ENCODE data around the gene TP63.

TP63 gene

DNA sequence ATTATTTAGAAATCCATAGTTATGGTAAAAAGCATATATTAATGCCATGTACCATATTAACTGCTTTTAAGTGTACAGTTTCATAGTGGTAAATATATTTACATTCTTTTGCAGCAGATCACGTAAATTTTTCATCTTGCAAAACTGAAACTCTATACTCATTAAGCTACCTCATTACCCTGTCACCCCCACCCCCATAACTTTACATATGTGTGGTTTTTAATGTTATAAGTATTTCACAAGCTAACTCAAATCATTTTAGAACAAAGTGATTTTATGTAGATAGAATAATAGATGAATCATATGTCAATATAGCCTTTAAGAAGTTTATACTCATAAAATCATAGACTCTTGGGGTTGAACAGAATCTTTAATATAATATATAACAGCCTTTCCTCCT is 7.1 kb upstream of the TP63 start:
- H3K9ac ChIP-seq (ENCODE audit: low read length in 5 of 5): no peak overlapping the region
- peaks cover 0 to 3% (median 0%) of the 10 kb centered on the region in 5 donors for H3K4me1 ChIP-seq (ENCODE audit: control insufficient read depth in 5 of 5, insufficient read depth in 5 of 5, low read length in 5 of 5)
- no peaks in the 10 kb centered on the region for H3K9me3 ChIP-seq (ENCODE audit: control insufficient read depth in 5 of 5, low read length in 5 of 5)
- no peaks in the 10 kb centered on the region for H3K36me3 ChIP-seq (ENCODE audit: control insufficient read depth in 5 of 5, insufficient read depth in 5 of 5, low read length in 5 of 5)
- H3K27ac ChIP-seq (ENCODE audit: low read depth, low read length): no peak overlapping the region
- H3K4me3 ChIP-seq (ENCODE audit: low read depth in 1 of 5, low read length in 5 of 5): no peak overlapping the region
- no peaks in the 10 kb centered on the region for H3K27me3 ChIP-seq (ENCODE audit: control insufficient read depth in 5 of 5, insufficient read depth in 4 of 5, low read length in 5 of 5)

DNA sequence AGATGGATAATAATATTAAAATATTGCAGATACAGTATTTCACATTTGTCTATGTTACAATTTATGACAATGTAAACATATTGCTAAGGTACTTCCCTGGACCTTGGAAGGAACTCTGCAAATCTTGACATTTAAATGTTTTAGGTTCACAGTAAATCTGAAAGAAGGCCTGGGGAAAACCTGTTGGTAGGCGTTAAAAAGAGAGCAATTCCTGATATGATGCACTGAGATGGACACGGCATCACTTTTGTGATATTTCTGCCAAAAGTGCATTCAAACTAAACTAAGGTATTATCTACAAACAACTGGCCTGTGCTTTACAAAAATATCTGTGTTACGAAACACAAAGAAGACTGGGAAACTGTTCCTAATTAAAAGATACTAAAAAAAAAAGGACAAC is 6.1 kb upstream of the TP63 start:
- H3K9ac ChIP-seq (ENCODE audit: low read length in 5 of 5): no peak overlapping the region
- no peaks in the 10 kb centered on the region for H3K36me3 ChIP-seq (ENCODE audit: control insufficient read depth in 5 of 5, insufficient read depth in 5 of 5, low read length in 5 of 5)
- peaks cover 0 to 10% (median 7%) of the 10 kb centered on the region in 5 donors for H3K4me1 ChIP-seq (ENCODE audit: control insufficient read depth in 5 of 5, insufficient read depth in 5 of 5, low read length in 5 of 5)

DNA sequence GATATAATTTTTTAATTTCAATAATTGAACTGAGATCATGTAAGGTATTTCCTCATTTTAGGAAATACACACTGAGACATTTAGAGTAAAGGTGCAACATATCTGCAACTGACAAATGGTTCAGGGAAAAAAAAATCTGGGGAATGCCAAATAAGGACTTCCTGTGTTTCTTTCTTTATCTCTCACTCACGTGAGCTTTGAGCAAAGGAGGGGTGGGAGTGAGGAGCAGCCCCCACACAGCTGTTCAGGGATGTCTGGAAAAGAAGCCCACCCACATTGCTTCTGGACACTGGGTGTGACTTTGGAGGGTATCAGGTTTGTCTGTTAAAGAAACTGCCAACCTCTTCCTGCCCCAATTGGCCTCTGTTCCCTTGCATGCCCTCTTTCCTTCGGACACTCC is 5.6 kb upstream of the TP63 start:
- Histone ChIP-seq H3K36me3 (ENCODE audit: control insufficient read depth in 5 of 5, insufficient read depth in 5 of 5, low read length in 5 of 5) (no peaks in the 10 kb centered on the region), H3K27ac (ENCODE audit: low read depth, low read length) (no peak overlapping the region), H3K9ac (ENCODE audit: low read length in 5 of 5) (no peak overlapping the region), H3K9me3 (ENCODE audit: control insufficient read depth in 5 of 5, low read length in 5 of 5) (no peaks in the 10 kb centered on the region), H3K27me3 (ENCODE audit: control insufficient read depth in 5 of 5, insufficient read depth in 4 of 5, low read length in 5 of 5) (no peaks in the 10 kb centered on the region), H3K4me3 (ENCODE audit: low read depth in 1 of 5, low read length in 5 of 5) (no peak overlapping the region), H3K4me1 (ENCODE audit: control insufficient read depth in 5 of 5, insufficient read depth in 5 of 5, low read length in 5 of 5) (peaks cover 0 to 14% (median 8%) of the 10 kb centered on the region in 5 donors)

More for the DNA sequence above, 6.1 kb upstream of the TP63 start:
- no peaks in the 10 kb centered on the region for H3K9me3 ChIP-seq (ENCODE audit: control insufficient read depth in 5 of 5, low read length in 5 of 5)
- no peak overlapping the region for H3K4me3 ChIP-seq (ENCODE audit: low read depth in 1 of 5, low read length in 5 of 5)
- no peak overlapping the region for H3K27ac ChIP-seq (ENCODE audit: low read depth, low read length)
- no peaks in the 10 kb centered on the region for H3K27me3 ChIP-seq (ENCODE audit: control insufficient read depth in 5 of 5, insufficient read depth in 4 of 5, low read length in 5 of 5)

DNA sequence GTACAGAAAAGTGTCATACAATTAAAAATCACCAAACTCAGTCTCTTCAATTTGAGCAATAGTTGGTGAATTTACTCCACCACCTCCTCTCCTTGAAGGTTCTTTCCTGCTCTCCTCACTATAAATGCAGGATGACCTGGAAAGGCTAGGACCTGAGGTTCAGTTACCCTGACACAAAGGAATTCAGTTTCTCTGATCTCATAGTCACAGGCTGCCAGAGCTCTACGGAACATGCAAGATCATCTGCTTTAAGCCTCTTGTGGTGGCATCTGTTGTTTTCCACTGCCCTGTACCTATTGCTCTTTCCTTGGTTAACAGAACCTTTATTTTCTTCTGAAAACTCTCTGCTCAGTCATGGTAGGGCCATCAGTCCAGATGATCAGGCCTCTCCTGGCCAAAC is 4.9 kb upstream of the TP63 start:
- no peaks in the 10 kb centered on the region for H3K9me3 ChIP-seq (ENCODE audit: control insufficient read depth in 5 of 5, low read length in 5 of 5)
- no peak overlapping the region for H3K27ac ChIP-seq (ENCODE audit: low read depth, low read length)
- H3K4me1 ChIP-seq (ENCODE audit: control insufficient read depth in 5 of 5, insufficient read depth in 5 of 5, low read length in 5 of 5): peaks cover 0 to 14% (median 8%) of the 10 kb centered on the region in 5 donors
- no peaks in the 10 kb centered on the region for H3K27me3 ChIP-seq (ENCODE audit: control insufficient read depth in 5 of 5, insufficient read depth in 4 of 5, low read length in 5 of 5)
- no peak overlapping the region for H3K4me3 ChIP-seq (ENCODE audit: low read depth in 1 of 5, low read length in 5 of 5)
- no peaks in the 10 kb centered on the region for H3K36me3 ChIP-seq (ENCODE audit: control insufficient read depth in 5 of 5, insufficient read depth in 5 of 5, low read length in 5 of 5)
- H3K9ac ChIP-seq (ENCODE audit: low read length in 5 of 5): no peak overlapping the region

DNA sequence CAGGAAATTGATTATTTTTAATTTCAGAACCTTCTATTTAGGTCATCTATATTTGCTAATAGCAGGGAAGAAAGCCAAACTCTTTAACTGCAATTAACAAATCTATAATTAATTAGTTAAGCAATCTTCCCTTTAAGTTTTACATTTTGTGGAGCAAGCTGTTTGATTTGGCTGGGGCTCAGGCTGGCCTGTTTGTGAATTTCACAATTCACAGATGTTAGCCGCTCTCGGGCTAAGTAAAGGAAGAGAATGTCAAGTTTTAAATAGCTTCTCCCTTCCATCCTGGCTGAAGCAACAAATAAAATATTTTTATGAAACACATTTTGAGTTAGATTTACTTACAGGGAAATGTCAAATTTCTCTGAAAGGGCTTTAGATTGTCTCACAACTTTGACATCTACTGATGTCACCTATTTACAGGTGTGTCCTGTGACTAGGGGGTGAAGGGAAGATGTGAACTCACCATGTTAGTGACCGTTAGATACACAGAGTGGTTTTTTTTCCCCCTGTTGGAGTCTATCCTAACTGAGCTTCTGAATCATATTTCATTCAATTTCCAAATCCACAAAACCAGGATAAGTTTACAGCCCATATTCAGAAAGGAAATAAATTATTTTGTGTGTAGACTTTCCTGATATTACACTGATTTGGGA is 1.3 kb upstream of the TP63 start:
- Histone ChIP-seq H3K9me3 (ENCODE audit: control insufficient read depth in 5 of 5, low read length in 5 of 5) (no peaks in the 10 kb centered on the region), H3K27ac (ENCODE audit: low read depth, low read length) (no peak overlapping the region), H3K4me3 (ENCODE audit: low read depth in 1 of 5, low read length in 5 of 5) (no peak overlapping the region), H3K9ac (ENCODE audit: low read length in 5 of 5) (peak overlapping the region in 2 of 5 donors; percentile 30 to 47), H3K36me3 (ENCODE audit: control insufficient read depth in 5 of 5, insufficient read depth in 5 of 5, low read length in 5 of 5) (no peaks in the 10 kb centered on the region), H3K4me1 (ENCODE audit: control insufficient read depth in 5 of 5, insufficient read depth in 5 of 5, low read length in 5 of 5) (peaks cover 0 to 11% (median 8%) of the 10 kb centered on the region in 5 donors), H3K27me3 (ENCODE audit: control insufficient read depth in 5 of 5, insufficient read depth in 4 of 5, low read length in 5 of 5) (no peaks in the 10 kb centered on the region)

DNA sequence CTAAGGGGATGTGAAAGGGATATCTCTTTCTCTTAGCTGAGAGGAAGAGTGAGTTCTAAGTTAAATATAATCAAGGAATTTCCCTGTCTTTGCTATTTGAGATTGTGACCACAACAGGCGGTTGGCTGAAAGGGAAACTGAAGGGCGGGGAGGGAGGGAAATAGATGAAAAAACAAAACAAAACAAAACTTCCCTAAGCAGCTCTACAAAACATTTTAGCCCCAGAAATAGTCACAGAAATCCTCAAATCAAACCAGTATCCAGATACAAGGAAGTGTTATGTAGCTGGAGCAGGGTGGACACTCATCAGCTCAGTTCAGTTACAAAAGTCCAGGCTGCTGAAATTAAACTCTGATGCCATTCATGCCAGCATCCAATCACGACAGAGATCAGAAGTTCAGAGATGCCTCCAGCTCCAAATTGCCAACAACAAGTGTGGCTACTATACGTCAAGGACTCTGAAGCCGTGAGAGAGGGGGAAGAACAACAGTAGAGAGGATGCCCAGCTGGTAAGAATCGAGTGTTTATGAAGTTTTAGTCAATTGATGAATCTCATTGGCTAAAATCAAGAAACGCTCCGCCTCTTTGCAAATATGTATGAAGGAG is 319 bp upstream of the TP63 start:
- Histone ChIP-seq H3K4me3 (ENCODE audit: low read depth in 1 of 5, low read length in 5 of 5) (no peak overlapping the region), H3K9me3 (ENCODE audit: control insufficient read depth in 5 of 5, low read length in 5 of 5) (no peaks in the 10 kb centered on the region), H3K27ac (ENCODE audit: low read depth, low read length) (no peak overlapping the region), H3K9ac (ENCODE audit: low read length in 5 of 5) (no peak overlapping the region), H3K27me3 (ENCODE audit: control insufficient read depth in 5 of 5, insufficient read depth in 4 of 5, low read length in 5 of 5) (no peaks in the 10 kb centered on the region), H3K36me3 (ENCODE audit: control insufficient read depth in 5 of 5, insufficient read depth in 5 of 5, low read length in 5 of 5) (no peaks in the 10 kb centered on the region), H3K4me1 (ENCODE audit: control insufficient read depth in 5 of 5, insufficient read depth in 5 of 5, low read length in 5 of 5) (peaks cover 0 to 11% (median 8%) of the 10 kb centered on the region in 5 donors)

DNA sequence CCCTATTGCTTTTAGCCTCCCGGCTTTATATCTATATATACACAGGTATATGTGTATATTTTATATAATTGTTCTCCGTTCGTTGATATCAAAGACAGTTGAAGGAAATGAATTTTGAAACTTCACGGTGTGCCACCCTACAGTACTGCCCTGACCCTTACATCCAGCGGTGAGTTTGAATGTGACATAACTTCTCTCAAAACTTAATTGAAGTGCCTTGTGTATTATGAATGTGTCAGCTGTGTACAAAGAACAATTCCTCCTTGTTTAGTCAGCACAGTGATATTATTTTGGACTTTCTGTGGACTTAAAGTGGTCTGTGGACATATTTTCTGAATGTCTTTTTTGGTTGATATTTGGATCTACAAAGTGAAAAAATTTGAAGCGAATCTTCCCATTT is 220 bp downstream of the TP63 start:
- Histone ChIP-seq H3K27ac (ENCODE audit: low read depth, low read length) (no peak overlapping the region), H3K36me3 (ENCODE audit: control insufficient read depth in 5 of 5, insufficient read depth in 5 of 5, low read length in 5 of 5) (no peaks in the 10 kb centered on the region), H3K4me1 (ENCODE audit: control insufficient read depth in 5 of 5, insufficient read depth in 5 of 5, low read length in 5 of 5) (peaks cover 0 to 11% (median 8%) of the 10 kb centered on the region in 5 donors), H3K9me3 (ENCODE audit: control insufficient read depth in 5 of 5, low read length in 5 of 5) (no peaks in the 10 kb centered on the region), H3K9ac (ENCODE audit: low read length in 5 of 5) (no peak overlapping the region), H3K4me3 (ENCODE audit: low read depth in 1 of 5, low read length in 5 of 5) (no peak overlapping the region), H3K27me3 (ENCODE audit: control insufficient read depth in 5 of 5, insufficient read depth in 4 of 5, low read length in 5 of 5) (no peaks in the 10 kb centered on the region)

DNA sequence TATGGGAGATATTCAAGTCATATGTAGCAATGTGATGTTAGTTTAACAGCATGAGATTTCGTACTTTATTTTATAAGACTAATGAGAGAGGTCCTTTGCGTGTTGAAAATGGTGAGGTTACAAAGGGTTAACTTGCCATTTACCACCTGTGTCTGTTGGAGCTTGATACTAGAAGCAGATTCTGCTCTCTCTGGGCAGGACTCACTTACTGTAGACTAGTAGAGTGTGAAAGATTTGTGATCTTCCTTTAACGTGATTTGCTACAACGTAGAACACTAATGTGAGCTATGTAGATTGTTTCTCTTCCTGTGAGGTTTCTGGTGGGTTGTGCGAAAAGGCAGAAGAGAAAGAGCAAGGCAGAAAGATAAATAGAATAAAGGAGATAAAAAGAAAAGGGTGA is 1.1 kb downstream of the TP63 start:
- Histone ChIP-seq H3K4me3 (ENCODE audit: low read depth in 1 of 5, low read length in 5 of 5) (no peak overlapping the region), H3K9me3 (ENCODE audit: control insufficient read depth in 5 of 5, low read length in 5 of 5) (no peaks in the 10 kb centered on the region), H3K4me1 (ENCODE audit: control insufficient read depth in 5 of 5, insufficient read depth in 5 of 5, low read length in 5 of 5) (peaks cover 0 to 11% (median 8%) of the 10 kb centered on the region in 5 donors), H3K36me3 (ENCODE audit: control insufficient read depth in 5 of 5, insufficient read depth in 5 of 5, low read length in 5 of 5) (no peaks in the 10 kb centered on the region), H3K9ac (ENCODE audit: low read length in 5 of 5) (no peak overlapping the region), H3K27me3 (ENCODE audit: control insufficient read depth in 5 of 5, insufficient read depth in 4 of 5, low read length in 5 of 5) (no peaks in the 10 kb centered on the region), H3K27ac (ENCODE audit: low read depth, low read length) (no peak overlapping the region)

DNA sequence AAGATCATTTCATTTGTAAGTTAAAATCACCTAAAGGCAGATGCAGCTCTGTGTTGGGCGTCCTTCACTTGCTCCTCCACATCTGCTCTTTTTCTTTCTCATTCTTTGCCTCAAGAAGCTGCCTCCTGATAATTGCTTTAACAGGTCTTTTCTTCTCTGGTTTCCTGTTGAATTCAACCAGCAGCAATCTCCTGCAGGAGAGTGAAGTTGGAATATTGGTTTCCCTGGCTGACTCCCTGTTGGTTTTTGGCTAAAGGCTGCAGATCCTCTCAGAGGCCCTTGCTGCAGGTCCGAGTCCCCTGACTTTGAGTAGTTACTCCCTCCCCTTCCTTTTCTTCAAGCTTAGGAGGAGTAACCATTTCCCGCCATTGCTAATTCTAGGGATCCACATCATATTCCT is 4.2 kb downstream of the TP63 start:
- no peak overlapping the region for H3K27ac ChIP-seq (ENCODE audit: low read depth, low read length)
- H3K9ac ChIP-seq (ENCODE audit: low read length in 5 of 5): no peak overlapping the region
- no peaks in the 10 kb centered on the region for H3K27me3 ChIP-seq (ENCODE audit: control insufficient read depth in 5 of 5, insufficient read depth in 4 of 5, low read length in 5 of 5)
- no peak overlapping the region for H3K4me3 ChIP-seq (ENCODE audit: low read depth in 1 of 5, low read length in 5 of 5)
- H3K4me1 ChIP-seq (ENCODE audit: control insufficient read depth in 5 of 5, insufficient read depth in 5 of 5, low read length in 5 of 5): peaks cover 0 to under 1% (median 0%) of the 10 kb centered on the region in 5 donors
- no peaks in the 10 kb centered on the region for H3K9me3 ChIP-seq (ENCODE audit: control insufficient read depth in 5 of 5, low read length in 5 of 5)
- no peaks in the 10 kb centered on the region for H3K36me3 ChIP-seq (ENCODE audit: control insufficient read depth in 5 of 5, insufficient read depth in 5 of 5, low read length in 5 of 5)

DNA sequence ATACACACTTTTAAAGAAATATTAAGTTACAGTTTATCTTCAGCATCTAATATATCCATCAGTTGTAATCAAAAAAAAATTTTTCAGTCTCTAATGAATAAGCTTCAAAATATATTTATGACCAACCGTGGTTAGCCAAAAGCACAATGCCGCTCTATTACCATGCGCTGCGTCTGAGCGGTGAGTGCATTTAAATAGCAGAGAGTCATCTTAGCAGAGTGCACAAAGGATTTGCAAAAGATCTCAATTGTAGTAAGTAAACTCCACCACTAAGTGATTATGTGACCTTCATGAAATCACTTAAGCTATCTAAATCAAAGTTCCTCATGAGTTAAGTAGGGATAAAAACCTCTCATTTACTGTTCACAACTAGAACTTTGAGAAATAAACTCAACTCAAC is 4.9 kb downstream of the TP63 start:
- H3K4me3 ChIP-seq (ENCODE audit: low read depth in 1 of 5, low read length in 5 of 5): no peak overlapping the region
- no peaks in the 10 kb centered on the region for H3K9me3 ChIP-seq (ENCODE audit: control insufficient read depth in 5 of 5, low read length in 5 of 5)
- no peak overlapping the region for H3K9ac ChIP-seq (ENCODE audit: low read length in 5 of 5)
- no peaks in the 10 kb centered on the region for H3K4me1 ChIP-seq (ENCODE audit: control insufficient read depth in 5 of 5, insufficient read depth in 5 of 5, low read length in 5 of 5)
- no peaks in the 10 kb centered on the region for H3K27me3 ChIP-seq (ENCODE audit: control insufficient read depth in 5 of 5, insufficient read depth in 4 of 5, low read length in 5 of 5)
- H3K36me3 ChIP-seq (ENCODE audit: control insufficient read depth in 5 of 5, insufficient read depth in 5 of 5, low read length in 5 of 5): no peaks in the 10 kb centered on the region
- H3K27ac ChIP-seq (ENCODE audit: low read depth, low read length): no peak overlapping the region
